ENCODE measurements around the gene LTBP3. TPM values are rescaled to one million over a fixed set of nuclear protein-coding genes. Genes with fewer than 3 reads are reported as not detected.

Gene LTBP3
- total and polyA plus RNA-seq, 4 donors, result 8.8 to 46.2 (median 17.0) TPM

DNA sequence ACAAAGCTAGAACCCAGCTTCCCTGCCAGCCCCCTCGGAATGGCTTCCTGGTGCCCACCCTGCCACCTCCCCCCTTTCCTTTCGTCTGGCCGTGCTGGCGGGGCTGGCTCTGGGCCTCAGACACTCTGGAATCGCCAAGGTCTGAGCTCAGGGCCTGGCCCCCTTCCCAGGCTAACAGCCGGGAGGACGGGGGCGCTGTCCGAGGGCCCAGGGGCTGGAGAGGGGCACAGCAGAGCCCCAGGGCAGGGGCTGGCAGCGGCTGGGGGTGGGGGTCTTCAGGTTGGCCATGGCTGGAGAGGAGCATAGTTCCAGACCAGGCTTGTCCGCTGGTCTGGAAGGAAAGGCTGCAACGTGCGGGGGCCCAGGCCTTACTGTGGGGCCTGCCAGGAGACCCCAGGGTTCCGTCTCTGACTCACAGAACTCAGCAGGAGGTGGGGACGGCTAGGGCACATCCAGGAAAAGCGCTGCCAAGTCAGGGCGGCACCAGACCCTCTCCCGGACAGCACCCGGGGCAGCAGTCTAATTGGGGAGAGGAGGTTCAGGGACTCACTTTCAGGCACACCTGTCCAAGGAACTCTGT lies 861 bp upstream of the LTBP3 start:
- no peak for DNase-seq (ENCODE audit: low spot score)
- H3K27ac ChIP-seq (ENCODE audit: low read depth in 1 of 2, low read length in 2 of 2), result peak overlapping the region; percentile 8 to 77
- 52% methylated on average over 19 of the region's 19 CpGs for WGBS
- H3K9ac ChIP-seq (ENCODE audit: low read depth in 1 of 2, low read length in 2 of 2), result peak overlapping the region in 1 of 2 donors; percentile 62
- no peaks in the 10 kb centered on the region for H3K9me3 ChIP-seq (ENCODE audit: control insufficient read depth in 4 of 4, low read length in 3 of 4)
- H3K27me3 ChIP-seq (ENCODE audit: control insufficient read depth in 4 of 4, insufficient read depth in 4 of 4, low read length in 3 of 4), result no peaks in the 10 kb centered on the region
- no peak overlapping the region for H3K4me3 ChIP-seq (ENCODE audit: low read depth in 1 of 3, low read length in 3 of 3)
- TF ChIP-seq EGR1 (IDR thresholded peaks at IDR 0.05; ENCODE audit: low read depth in 2 of 2) (no peak), ATF3 (IDR thresholded peaks at IDR 0.05) (no peak), RXRA (IDR thresholded peaks at IDR 0.05) (peak in 1 of 2 donors; percentile 2)
- H3K36me3 ChIP-seq (ENCODE audit: control insufficient read depth in 4 of 4, insufficient read depth in 3 of 4, low read depth in 1 of 4, low read length in 3 of 4), result peaks cover 0 to under 1% (median 0%) of the 10 kb centered on the region in 4 donors
- H3K4me1 ChIP-seq (ENCODE audit: control insufficient read depth in 4 of 4, insufficient read depth in 4 of 4, low read length in 3 of 4), result peaks cover 10 to 39% (median 17%) of the 10 kb centered on the region in 4 donors

GRCh38 chr11:65557280-65558001 lies 718 bp downstream of the LTBP3 start:
- peak overlapping the region in 1 of 2 donors; percentile 34 for H3K9ac ChIP-seq (ENCODE audit: low read depth in 1 of 2, low read length in 2 of 2)
- no peaks in the 10 kb centered on the region for H3K27me3 ChIP-seq (ENCODE audit: control insufficient read depth in 4 of 4, insufficient read depth in 4 of 4, low read length in 3 of 4)
- H3K4me3 ChIP-seq (ENCODE audit: low read depth in 1 of 3, low read length in 3 of 3), result peak overlapping the region in 1 of 3 donors; percentile 67
- DNase-seq (ENCODE audit: low spot score), result no peak
- no peaks in the 10 kb centered on the region for H3K9me3 ChIP-seq (ENCODE audit: control insufficient read depth in 4 of 4, low read length in 3 of 4)
- H3K36me3 ChIP-seq (ENCODE audit: control insufficient read depth in 4 of 4, insufficient read depth in 3 of 4, low read depth in 1 of 4, low read length in 3 of 4), result peaks cover 0 to 4% (median 0%) of the 10 kb centered on the region in 4 donors
- TF ChIP-seq RXRA (IDR thresholded peaks at IDR 0.05), result no peak
- H3K27ac ChIP-seq (ENCODE audit: low read depth in 1 of 2, low read length in 2 of 2), result peak overlapping the region; percentile 54 to 77
- 7% methylated on average over 47 of the region's 47 CpGs for WGBS
- peaks cover 11 to 45% (median 19%) of the 10 kb centered on the region in 4 donors for H3K4me1 ChIP-seq (ENCODE audit: control insufficient read depth in 4 of 4, insufficient read depth in 4 of 4, low read length in 3 of 4)

GRCh38 chr11:65556470-65557279 lies 1.5 kb downstream of the LTBP3 start:
- 88% methylated on average over 12 of the region's 12 CpGs for WGBS
- peak overlapping the region; percentile 37 to 76 for H3K27ac ChIP-seq (ENCODE audit: low read depth in 1 of 2, low read length in 2 of 2)
- peaks cover 15 to 53% (median 22%) of the 10 kb centered on the region in 4 donors for H3K4me1 ChIP-seq (ENCODE audit: control insufficient read depth in 4 of 4, insufficient read depth in 4 of 4, low read length in 3 of 4)

More at GRCh38 chr11:65556470-65557279, 1.5 kb downstream of the LTBP3 start:
- no peak for TF ChIP-seq JUND (IDR thresholded peaks at IDR 0.05)
- TF ChIP-seq ATF3 (IDR thresholded peaks at IDR 0.05), result no peak
- TF ChIP-seq GABPA (IDR thresholded peaks at IDR 0.05 in 1 of 2, conservative IDR thresholded peaks at IDR 0.05 in 1 of 2), result no peak
- TF ChIP-seq TAF1 (conservative IDR thresholded peaks at IDR 0.05), result no peak
- TF ChIP-seq FOXA2 (IDR thresholded peaks at IDR 0.05), result no peak
- TF ChIP-seq NR2F2 (IDR thresholded peaks at IDR 0.05), result no peak
- TF ChIP-seq YY1 (IDR thresholded peaks at IDR 0.05), result no peak
- no peak for TF ChIP-seq HNF4G (IDR thresholded peaks at IDR 0.05)
- TF ChIP-seq SP1 (IDR thresholded peaks at IDR 0.05), result no peak
- no peak for TF ChIP-seq FOXA1 (IDR thresholded peaks at IDR 0.05)
- TF ChIP-seq MAX (IDR thresholded peaks at IDR 0.05), result no peak
- TF ChIP-seq RAD21 (IDR thresholded peaks at IDR 0.05), result no peak
- TF ChIP-seq HNF4A (conservative IDR thresholded peaks at IDR 0.05), result no peak
- TF ChIP-seq, protein P1, sequence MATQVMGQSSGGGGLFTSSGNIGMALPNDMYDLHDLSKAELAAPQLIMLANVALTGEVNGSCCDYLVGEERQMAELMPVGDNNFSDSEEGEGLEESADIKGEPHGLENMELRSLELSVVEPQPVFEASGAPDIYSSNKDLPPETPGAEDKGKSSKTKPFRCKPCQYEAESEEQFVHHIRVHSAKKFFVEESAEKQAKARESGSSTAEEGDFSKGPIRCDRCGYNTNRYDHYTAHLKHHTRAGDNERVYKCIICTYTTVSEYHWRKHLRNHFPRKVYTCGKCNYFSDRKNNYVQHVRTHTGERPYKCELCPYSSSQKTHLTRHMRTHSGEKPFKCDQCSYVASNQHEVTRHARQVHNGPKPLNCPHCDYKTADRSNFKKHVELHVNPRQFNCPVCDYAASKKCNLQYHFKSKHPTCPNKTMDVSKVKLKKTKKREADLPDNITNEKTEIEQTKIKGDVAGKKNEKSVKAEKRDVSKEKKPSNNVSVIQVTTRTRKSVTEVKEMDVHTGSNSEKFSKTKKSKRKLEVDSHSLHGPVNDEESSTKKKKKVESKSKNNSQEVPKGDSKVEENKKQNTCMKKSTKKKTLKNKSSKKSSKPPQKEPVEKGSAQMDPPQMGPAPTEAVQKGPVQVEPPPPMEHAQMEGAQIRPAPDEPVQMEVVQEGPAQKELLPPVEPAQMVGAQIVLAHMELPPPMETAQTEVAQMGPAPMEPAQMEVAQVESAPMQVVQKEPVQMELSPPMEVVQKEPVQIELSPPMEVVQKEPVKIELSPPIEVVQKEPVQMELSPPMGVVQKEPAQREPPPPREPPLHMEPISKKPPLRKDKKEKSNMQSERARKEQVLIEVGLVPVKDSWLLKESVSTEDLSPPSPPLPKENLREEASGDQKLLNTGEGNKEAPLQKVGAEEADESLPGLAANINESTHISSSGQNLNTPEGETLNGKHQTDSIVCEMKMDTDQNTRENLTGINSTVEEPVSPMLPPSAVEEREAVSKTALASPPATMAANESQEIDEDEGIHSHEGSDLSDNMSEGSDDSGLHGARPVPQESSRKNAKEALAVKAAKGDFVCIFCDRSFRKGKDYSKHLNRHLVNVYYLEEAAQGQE (IDR thresholded peaks at IDR 0.05), result no peak
- H3K9ac ChIP-seq (ENCODE audit: low read depth in 1 of 2, low read length in 2 of 2), result peak overlapping the region in 1 of 2 donors; percentile 34
- no peaks in the 10 kb centered on the region for H3K9me3 ChIP-seq (ENCODE audit: control insufficient read depth in 4 of 4, low read length in 3 of 4)
- no peak for DNase-seq (ENCODE audit: low spot score)
- peaks cover 0 to 4% (median 0%) of the 10 kb centered on the region in 4 donors for H3K36me3 ChIP-seq (ENCODE audit: control insufficient read depth in 4 of 4, insufficient read depth in 3 of 4, low read depth in 1 of 4, low read length in 3 of 4)
- H3K4me3 ChIP-seq (ENCODE audit: low read depth in 1 of 3, low read length in 3 of 3), result peak overlapping the region in 1 of 3 donors; percentile 67
- no peaks in the 10 kb centered on the region for H3K27me3 ChIP-seq (ENCODE audit: control insufficient read depth in 4 of 4, insufficient read depth in 4 of 4, low read length in 3 of 4)

Data from liver (tissue), 9 donors.